ENCODE data around the gene CST11. TPM values are rescaled to one million over a fixed set of nuclear protein-coding genes. Genes with fewer than 3 reads are reported as not detected.
A peak's percentile ranks its signal among the peaks of the same experiment; 100 is the strongest.

Gene CST11, protein sequence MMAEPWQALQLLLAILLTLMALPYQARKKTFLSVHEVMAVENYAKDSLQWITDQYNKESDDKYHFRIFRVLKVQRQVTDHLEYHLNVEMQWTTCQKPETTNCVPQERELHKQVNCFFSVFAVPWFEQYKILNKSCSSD
- not detected for total RNA-seq

DNA sequence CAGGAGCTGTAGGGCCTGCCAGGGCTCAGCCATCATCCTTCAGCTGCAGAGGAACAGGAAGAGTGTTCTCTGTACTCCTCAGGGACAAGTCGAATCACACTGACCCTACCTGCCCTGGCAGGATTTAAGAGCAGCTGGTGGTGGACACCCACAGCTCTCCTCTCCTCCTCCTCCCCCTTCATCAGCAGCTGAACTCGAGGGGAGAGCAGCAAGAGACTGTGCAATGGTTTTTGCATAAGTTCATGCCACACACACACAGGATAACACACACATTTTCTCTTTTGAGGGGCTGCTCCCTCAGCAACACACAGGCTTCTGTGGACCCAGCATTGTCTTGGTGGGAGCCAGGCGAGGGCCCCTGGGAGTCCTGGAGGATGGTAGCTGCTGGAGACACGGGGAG lies at the start of gene CST11:
Gene CST11, minus strand, starts transcription at position 101 of the 400 bp plus-strand sequence. Its CDS starts 65 bp downstream, at position 36.
- DNase-seq: no peak
- no peaks in the 10 kb centered on the region for H3K27me3 Mint-ChIP-seq
- no peak within 1 kb of the TSS for H3K27ac Mint-ChIP-seq
- peaks cover 34% of the 10 kb centered on the region for H3K4me1 Mint-ChIP-seq (ENCODE audit: low read depth)
- no peak for ATAC-seq
- TF ChIP-seq, protein P1, sequence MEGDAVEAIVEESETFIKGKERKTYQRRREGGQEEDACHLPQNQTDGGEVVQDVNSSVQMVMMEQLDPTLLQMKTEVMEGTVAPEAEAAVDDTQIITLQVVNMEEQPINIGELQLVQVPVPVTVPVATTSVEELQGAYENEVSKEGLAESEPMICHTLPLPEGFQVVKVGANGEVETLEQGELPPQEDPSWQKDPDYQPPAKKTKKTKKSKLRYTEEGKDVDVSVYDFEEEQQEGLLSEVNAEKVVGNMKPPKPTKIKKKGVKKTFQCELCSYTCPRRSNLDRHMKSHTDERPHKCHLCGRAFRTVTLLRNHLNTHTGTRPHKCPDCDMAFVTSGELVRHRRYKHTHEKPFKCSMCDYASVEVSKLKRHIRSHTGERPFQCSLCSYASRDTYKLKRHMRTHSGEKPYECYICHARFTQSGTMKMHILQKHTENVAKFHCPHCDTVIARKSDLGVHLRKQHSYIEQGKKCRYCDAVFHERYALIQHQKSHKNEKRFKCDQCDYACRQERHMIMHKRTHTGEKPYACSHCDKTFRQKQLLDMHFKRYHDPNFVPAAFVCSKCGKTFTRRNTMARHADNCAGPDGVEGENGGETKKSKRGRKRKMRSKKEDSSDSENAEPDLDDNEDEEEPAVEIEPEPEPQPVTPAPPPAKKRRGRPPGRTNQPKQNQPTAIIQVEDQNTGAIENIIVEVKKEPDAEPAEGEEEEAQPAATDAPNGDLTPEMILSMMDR (IDR thresholded peaks at IDR 0.05): no peak
- H3K4me3 Mint-ChIP-seq: no peak within 1 kb of the TSS
- intact Hi-C loops (cut with micrococcal nuclease): no loop called here
- H3K36me3 Mint-ChIP-seq (ENCODE audit: low read depth): no peaks in the 10 kb centered on the region
- ChIA-PET CTCF (interaction anchor here (3.3 kb wide), 1 partner anchor 11 kb away, joined by 13 read pairs; no protein-coding TSS in a partner anchor), POLR2A (interaction anchor here (0.5 kb wide), 1 partner anchor 32 kb away, joined by 3 read pairs; no protein-coding TSS in a partner anchor)
- H3K9me3 Mint-ChIP-seq: no peaks in the 10 kb centered on the region

DNA sequence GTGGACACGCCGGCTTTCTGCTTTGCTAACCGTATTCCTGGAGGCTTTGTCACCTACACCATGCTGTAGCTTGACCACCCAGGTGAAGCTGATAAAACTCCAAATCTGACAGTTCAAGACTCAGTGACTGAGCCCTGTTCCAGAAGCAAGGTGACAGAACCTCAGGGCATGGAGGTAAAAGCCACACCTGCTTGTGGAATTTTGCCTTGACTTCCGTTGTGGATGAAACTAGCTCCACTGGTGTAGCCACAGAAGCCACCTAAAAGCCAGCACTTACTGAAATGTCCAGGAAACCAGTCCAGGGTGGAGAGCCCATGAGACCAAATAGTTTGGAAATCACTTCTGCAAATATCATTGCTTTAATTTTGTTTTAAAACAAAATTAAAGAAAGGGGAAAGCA lies 49.2 kb upstream of the CST11 start:
- H3K4me3 Mint-ChIP-seq: no peak overlapping the region
- TF ChIP-seq, protein P1 (IDR thresholded peaks at IDR 0.05): no peak
- ATAC-seq: no peak
- peaks cover 6% of the 10 kb centered on the region for H3K9me3 Mint-ChIP-seq
- intact Hi-C loops (cut with micrococcal nuclease): no loop called here
- CTCF ChIA-PET: interaction anchor here (0.7 kb wide), 1 partner anchor 105 kb away, joined by 3 read pairs; no protein-coding TSS in a partner anchor
- no peak overlapping the region for H3K27ac Mint-ChIP-seq
- H3K36me3 Mint-ChIP-seq (ENCODE audit: low read depth): no peaks in the 10 kb centered on the region
- H3K27me3 Mint-ChIP-seq: peaks cover 20% of the 10 kb centered on the region
- DNase-seq: no peak
- peaks cover 8% of the 10 kb centered on the region for H3K4me1 Mint-ChIP-seq (ENCODE audit: low read depth)
- POLR2A ChIA-PET: no interaction called here

DNA sequence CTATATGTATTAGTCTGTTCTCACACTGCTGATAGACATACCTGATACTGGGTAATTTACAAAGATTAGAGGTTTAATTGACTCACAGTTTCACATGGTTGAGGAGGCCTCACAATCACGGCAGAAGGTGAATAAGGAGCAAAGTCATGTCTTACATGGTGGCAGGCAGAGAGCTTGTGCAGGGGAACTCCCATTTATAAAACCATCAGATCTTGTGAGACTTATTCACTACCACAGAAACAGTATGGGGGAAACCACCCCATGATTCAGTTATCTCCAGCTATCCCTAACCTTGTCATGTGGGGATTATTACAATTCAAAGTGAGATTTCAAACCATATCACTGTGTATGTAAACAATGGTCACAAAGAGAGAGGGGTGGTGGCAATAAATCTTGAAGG lies 44.9 kb upstream of the CST11 start:
- peaks cover 6% of the 10 kb centered on the region for H3K36me3 Mint-ChIP-seq (ENCODE audit: low read depth)
- H3K9me3 Mint-ChIP-seq: peaks cover 15% of the 10 kb centered on the region
- CTCF ChIA-PET: no interaction called here
- intact Hi-C loops (cut with micrococcal nuclease): no loop called here
- ATAC-seq (peak; percentile 94), DNase-seq (peak; percentile 63)
- TF ChIP-seq, protein P1 (IDR thresholded peaks at IDR 0.05): no peak
- peaks cover 14% of the 10 kb centered on the region for H3K27me3 Mint-ChIP-seq
- no peak overlapping the region for H3K4me3 Mint-ChIP-seq
- POLR2A ChIA-PET: interaction anchor here (0.8 kb wide), 1 partner anchor 148 kb away, joined by 3 read pairs; no protein-coding TSS in a partner anchor
- peaks cover 12% of the 10 kb centered on the region for H3K4me1 Mint-ChIP-seq (ENCODE audit: low read depth)
- peak overlapping the region; percentile 69 for H3K27ac Mint-ChIP-seq

DNA sequence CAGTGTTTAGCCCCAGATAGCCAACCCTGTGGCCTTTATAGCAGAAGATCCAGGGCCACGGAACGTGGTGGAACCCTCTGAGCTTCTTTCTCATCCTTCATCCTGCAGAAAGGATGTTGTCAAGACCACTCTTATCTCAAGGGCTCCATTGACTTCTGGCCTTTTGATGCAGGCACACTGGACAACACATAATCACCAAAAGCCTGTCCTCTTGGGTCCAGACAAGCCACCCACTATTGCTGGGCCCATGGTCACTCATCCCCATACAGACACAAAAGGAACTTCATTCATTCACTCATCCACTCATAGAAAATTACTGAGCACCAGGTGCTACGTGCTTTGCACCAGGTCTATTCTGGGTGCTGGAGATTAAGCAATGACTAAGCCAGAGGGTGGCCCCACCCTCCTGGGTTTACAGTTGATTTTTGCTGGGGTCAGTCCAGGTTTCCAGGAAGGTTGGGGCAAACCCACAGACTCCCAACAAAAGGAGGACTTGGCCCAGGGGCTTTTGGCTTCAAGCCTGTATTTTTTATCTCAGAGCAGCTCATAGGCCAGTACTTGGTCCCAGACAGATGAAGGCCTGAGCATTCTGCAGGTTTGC lies 40.6 kb upstream of the CST11 start:
- DNase-seq (no peak), ATAC-seq (no peak)
- POLR2A ChIA-PET: no interaction called here
- H3K27me3 Mint-ChIP-seq: peaks cover 1% of the 10 kb centered on the region
- H3K4me3 Mint-ChIP-seq: no peak overlapping the region
- TF ChIP-seq, protein P1 (IDR thresholded peaks at IDR 0.05): no peak
- CTCF ChIA-PET: interaction anchor here (1.3 kb wide), 1 partner anchor 114 kb away, joined by 3 read pairs; no protein-coding TSS in a partner anchor
- peaks cover 15% of the 10 kb centered on the region for H3K9me3 Mint-ChIP-seq
- peaks cover 6% of the 10 kb centered on the region for H3K36me3 Mint-ChIP-seq (ENCODE audit: low read depth)
- intact Hi-C loops (cut with micrococcal nuclease): no loop called here
- peaks cover 20% of the 10 kb centered on the region for H3K4me1 Mint-ChIP-seq (ENCODE audit: low read depth)
- no peak overlapping the region for H3K27ac Mint-ChIP-seq

DNA sequence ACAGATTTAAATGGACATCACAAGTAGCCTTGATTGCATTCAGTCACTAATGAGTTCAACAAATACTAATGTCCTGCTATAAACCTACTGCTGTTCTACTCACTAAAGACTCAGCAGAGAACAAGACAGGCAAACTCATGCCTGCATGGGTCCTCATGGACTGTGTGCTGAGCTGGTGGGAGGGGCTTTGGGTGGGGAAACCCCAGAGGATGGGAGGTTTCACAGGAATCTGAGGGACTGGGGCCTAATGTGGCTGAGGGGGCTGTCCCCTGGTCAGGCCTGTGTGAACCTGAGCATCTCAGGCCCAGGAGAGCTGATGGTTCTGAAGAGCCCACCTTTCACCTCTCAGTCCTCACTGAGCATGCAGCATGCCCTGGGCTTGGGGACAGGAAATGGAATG lies 39.6 kb upstream of the CST11 start:
- no peak overlapping the region for H3K4me3 Mint-ChIP-seq
- DNase-seq (peak; percentile 64), ATAC-seq (peak; percentile 96)
- peaks cover 14% of the 10 kb centered on the region for H3K4me1 Mint-ChIP-seq (ENCODE audit: low read depth)
- peaks cover 6% of the 10 kb centered on the region for H3K36me3 Mint-ChIP-seq (ENCODE audit: low read depth)
- peaks cover 10% of the 10 kb centered on the region for H3K9me3 Mint-ChIP-seq
- TF ChIP-seq, protein P1 (IDR thresholded peaks at IDR 0.05): no peak
- H3K27me3 Mint-ChIP-seq: no peaks in the 10 kb centered on the region
- no peak overlapping the region for H3K27ac Mint-ChIP-seq
- ChIA-PET CTCF (interaction anchor here (1.3 kb wide), 1 partner anchor 115 kb away, joined by 3 read pairs; no protein-coding TSS in a partner anchor), POLR2A (no interaction called here)
- intact Hi-C loops (cut with micrococcal nuclease): no loop called here
